SK-N-MC (cell line): Measurements from ENCODE around the gene SNRPA1.

Source experiments
- FOXP2 ChIP-seq: optimal IDR thresholded peaks from 2 replicates; pipeline ENCODE3; 2011; ENCODE audit warnings: mild to moderate bottlenecking, moderate library complexity; ENCODE audit not compliant: insufficient read depth; ENCODE audit errors: extremely low read length, control extremely low read depth
- POLR2AphosphoS5 ChIP-seq: IDR thresholded peaks from 2 replicates; pipeline ENCODE4 v1.6.1; 2012; ENCODE audit warnings: mild to moderate bottlenecking, low read depth, low read length, borderline replicate concordance

DNA sequence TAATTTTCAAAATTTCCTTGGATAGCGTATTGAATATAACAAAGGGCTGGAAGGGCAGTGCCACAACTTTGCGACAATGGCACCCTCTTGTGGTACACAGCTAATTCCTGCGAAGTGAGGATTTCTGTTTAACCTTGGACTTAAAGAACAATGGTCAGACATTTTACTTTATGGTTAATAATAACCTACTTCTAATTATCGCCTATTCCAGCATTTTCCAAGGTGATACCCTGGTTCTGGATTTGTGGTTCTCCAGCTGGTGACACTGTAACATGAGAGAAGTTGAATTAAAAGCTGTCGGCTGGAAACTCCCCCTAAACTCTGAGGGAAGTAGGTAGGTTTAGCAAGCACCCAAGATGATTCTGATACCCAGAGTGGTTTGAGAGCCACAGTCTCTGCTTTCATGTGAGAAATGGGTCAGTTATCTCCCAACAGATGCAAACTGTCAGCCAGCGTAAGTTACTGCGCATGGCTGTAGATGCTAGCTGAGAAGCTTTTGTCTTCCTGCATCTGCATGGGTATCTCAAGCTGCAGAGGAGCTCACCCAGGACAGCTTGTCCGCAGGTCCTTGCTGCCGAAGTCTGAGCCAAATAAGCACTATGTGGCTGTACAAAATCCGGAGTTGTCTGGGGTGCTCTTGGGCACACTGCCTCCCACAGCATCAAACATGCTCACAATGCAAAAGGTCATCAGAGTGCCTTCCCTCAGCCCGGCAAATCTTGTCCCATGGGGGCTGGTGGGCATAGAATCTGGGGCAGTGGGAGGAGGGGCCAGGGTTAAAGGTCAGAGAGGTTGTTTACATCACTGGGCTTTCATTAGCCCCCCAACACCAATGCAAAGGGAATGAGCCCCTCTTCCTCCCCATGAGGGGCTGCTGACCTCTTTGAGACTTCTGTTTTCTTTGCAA lies 36.6 kb downstream of the SNRPA1 start:
- TF ChIP-seq POLR2AphosphoS5 (no peak), FOXP2 (no peak)
